PC-9 (cell line): Measurements from ENCODE around the gene PTK6.

Source experiments
- CTCF ChIP-seq: fragments of 200-600 bp; sonication (generic); conservative IDR thresholded peaks from 2 replicates; pipeline ENCODE4 v1.6.1; 2017; ENCODE audit warnings: mixed run types, antibody characterized with exemption, mild to moderate bottlenecking, moderate library complexity
- EZH2 ChIP-seq: fragments of 200-600 bp; sonication (generic); IDR thresholded peaks from 2 replicates; pipeline ENCODE4 v1.8.0; 2017; ENCODE audit warnings: antibody characterized with exemption, low read depth

- TF ChIP-seq CTCF, result no peak
- no peak for TF ChIP-seq EZH2
Observed at GRCh38 chr20:63566395-63567135, 29.4 kb upstream of the PTK6 start.
